ENCODE results near the gene DVL2. TPM values are rescaled to one million over a fixed set of nuclear protein-coding genes. Genes with fewer than 3 reads are reported as not detected.

Gene DVL2
- total and polyA plus RNA-seq, 4 donors, result 3.4 to 24.5 (median 11.3) TPM

GRCh38 chr17:7176107-7176840 lies 58.0 kb downstream of the DVL2 start:
- peak overlapping the region in 1 of 2 donors; percentile 48 for H3K27ac ChIP-seq (ENCODE audit: low read depth in 1 of 2, low read length in 2 of 2)
- H3K36me3 ChIP-seq (ENCODE audit: control insufficient read depth in 4 of 4, insufficient read depth in 3 of 4, low read depth in 1 of 4, low read length in 3 of 4), result peaks cover 0 to 14% (median 0%) of the 10 kb centered on the region in 4 donors
- DNase-seq (ENCODE audit: low spot score), result no peak
- peaks cover 5 to 52% (median 30%) of the 10 kb centered on the region in 4 donors for H3K4me1 ChIP-seq (ENCODE audit: control insufficient read depth in 4 of 4, insufficient read depth in 4 of 4, low read length in 3 of 4)
- peak overlapping the region in 2 of 3 donors; percentile 54 to 81 for H3K4me3 ChIP-seq (ENCODE audit: low read depth in 1 of 3, low read length in 3 of 3)
- no peaks in the 10 kb centered on the region for H3K27me3 ChIP-seq (ENCODE audit: control insufficient read depth in 4 of 4, insufficient read depth in 4 of 4, low read length in 3 of 4)
- H3K9me3 ChIP-seq (ENCODE audit: control insufficient read depth in 4 of 4, low read length in 3 of 4), result no peaks in the 10 kb centered on the region
- TF ChIP-seq MAX (IDR thresholded peaks at IDR 0.05) (no peak), CTCF (IDR thresholded peaks at IDR 0.05; ENCODE audit: low read depth, low read length, missing input control) (no peak), RAD21 (IDR thresholded peaks at IDR 0.05) (no peak), GABPA (IDR thresholded peaks at IDR 0.05 in 1 of 2, conservative IDR thresholded peaks at IDR 0.05 in 1 of 2) (no peak), REST (IDR thresholded peaks at IDR 0.05) (no peak), FOXA2 (IDR thresholded peaks at IDR 0.05) (no peak), FOXA1 (IDR thresholded peaks at IDR 0.05) (no peak), NR2F2 (IDR thresholded peaks at IDR 0.05) (no peak), ZBTB33 (IDR thresholded peaks at IDR 0.05) (no peak), HNF4G (IDR thresholded peaks at IDR 0.05) (no peak), TAF1 (conservative IDR thresholded peaks at IDR 0.05) (no peak), SP1 (IDR thresholded peaks at IDR 0.05) (no peak), YY1 (IDR thresholded peaks at IDR 0.05) (no peak), ATF3 (IDR thresholded peaks at IDR 0.05) (no peak), RXRA (IDR thresholded peaks at IDR 0.05) (no peak), EGR1 (IDR thresholded peaks at IDR 0.05; ENCODE audit: low read depth in 2 of 2) (no peak)
- peak overlapping the region in 1 of 2 donors; percentile 57 for H3K9ac ChIP-seq (ENCODE audit: low read depth in 1 of 2, low read length in 2 of 2)
- 90% methylated on average over 1 of the region's 1 CpG for WGBS

Small RNA genes lying within 50 kb of the gene (small RNA-seq; reads per million reads assigned to genes)
- gene AC120057.4 (not detected), gene MIR324 (14.3 reads per million, percentile 95 among the genes with 10 or more reads in this experiment), gene RF00019 (not detected)

Other genes starting within 250 kb of the DVL2 start
Only the 30 nearest of the 36 such genes appear.
- 10 to 100 TPM in 1 of 2 donors, 1 to 10 TPM in 1; 2.3 to 26.6 TPM for gene SLC16A13, start 198.5 kb downstream of the DVL2 start, total RNA-seq
- 10 to 100 TPM; 33.3 to 43.2 TPM for gene SLC16A13, start 198.5 kb downstream of the DVL2 start, polyA plus RNA-seq
- 1 to 10 TPM; 1.7 to 3.3 TPM for gene SLC16A11, start 190.4 kb downstream of the DVL2 start, total RNA-seq
- gene SLC16A11, start 190.4 kb downstream of the DVL2 start, polyA plus RNA-seq, result 1 to 10 TPM; 3.0 to 8.2 TPM
- gene CLEC10A, start 154.3 kb downstream of the DVL2 start, total RNA-seq, result 1 to 10 TPM; 3.1 to 3.8 TPM
- gene CLEC10A, start 154.3 kb downstream of the DVL2 start, polyA plus RNA-seq, result 1 to 10 TPM; 1.4 to 4.0 TPM
- 100 to 1,000 TPM; 188 to 336 TPM for gene ASGR2, start 119.7 kb downstream of the DVL2 start, total RNA-seq
- gene ASGR2, start 119.7 kb downstream of the DVL2 start, polyA plus RNA-seq, result 100 to 1,000 TPM; 650 to 657 TPM
- 100 to 1,000 TPM; 127 to 401 TPM for gene ASGR1, start 55.1 kb downstream of the DVL2 start, total RNA-seq
- 100 to 1,000 TPM; 541 to 728 TPM for gene ASGR1, start 55.1 kb downstream of the DVL2 start, polyA plus RNA-seq
- 1 to 10 TPM; 2.1 to 5.7 TPM for gene DLG4, start 14.7 kb downstream of the DVL2 start, total RNA-seq
- gene DLG4, start 14.7 kb downstream of the DVL2 start, polyA plus RNA-seq, result 1 to 10 TPM in 1 of 2 donors, under 1 TPM in 1; 0.40 to 1.6 TPM
- gene ACADVL, start 14.6 kb downstream of the DVL2 start, total RNA-seq, result 1,000 to 10,000 TPM in 1 of 2 donors, 100 to 1,000 TPM in 1; 185 to 1,110 TPM
- gene ACADVL, start 14.6 kb downstream of the DVL2 start, polyA plus RNA-seq, result 1,000 to 10,000 TPM; 1,107 to 1,301 TPM
- gene PHF23, start 4.9 kb upstream of the DVL2 start, total RNA-seq, result 10 to 100 TPM; 14.6 to 15.8 TPM
- gene PHF23, start 4.9 kb upstream of the DVL2 start, polyA plus RNA-seq, result 10 to 100 TPM; 14.0 to 18.3 TPM
- 10 to 100 TPM; 74.4 to 88.4 TPM for gene GABARAP, start 7.9 kb upstream of the DVL2 start, total RNA-seq
- 100 to 1,000 TPM; 322 to 489 TPM for gene GABARAP, start 7.9 kb upstream of the DVL2 start, polyA plus RNA-seq
- gene CTDNEP1, start 17.2 kb upstream of the DVL2 start, total RNA-seq, result 10 to 100 TPM; 15.2 to 21.9 TPM
- 10 to 100 TPM; 11.0 to 28.6 TPM for gene CTDNEP1, start 17.2 kb upstream of the DVL2 start, polyA plus RNA-seq
- gene ELP5, start 17.7 kb upstream of the DVL2 start, total RNA-seq, result 10 to 100 TPM; 19.3 to 24.1 TPM
- 10 to 100 TPM; 29.1 to 38.4 TPM for gene ELP5, start 17.7 kb upstream of the DVL2 start, polyA plus RNA-seq
- 10 to 100 TPM in 1 of 2 donors, 1 to 10 TPM in 1; 3.0 to 20.2 TPM for gene CLDN7, start 28.0 kb upstream of the DVL2 start, total RNA-seq
- 10 to 100 TPM; 19.1 to 35.0 TPM for gene CLDN7, start 28.0 kb upstream of the DVL2 start, polyA plus RNA-seq
- gene SLC2A4, start 47.2 kb upstream of the DVL2 start, total RNA-seq, result 10 to 100 TPM in 1 of 2 donors, 1 to 10 TPM in 1; 1.2 to 10.6 TPM
- gene SLC2A4, start 47.2 kb upstream of the DVL2 start, polyA plus RNA-seq, result 1 to 10 TPM in 1 of 2 donors, under 1 TPM in 1; 0.42 to 1.9 TPM
- gene YBX2, start 60.1 kb upstream of the DVL2 start, total RNA-seq, result under 1 TPM; 0.61 to 0.75 TPM
- under 1 TPM; 0.33 to 0.53 TPM for gene YBX2, start 60.1 kb upstream of the DVL2 start, polyA plus RNA-seq
- gene EIF5A, start 73.1 kb upstream of the DVL2 start, total RNA-seq, result 100 to 1,000 TPM; 179 to 206 TPM
- 100 to 1,000 TPM; 399 to 506 TPM for gene EIF5A, start 73.1 kb upstream of the DVL2 start, polyA plus RNA-seq
- 10 to 100 TPM; 20.8 TPM for gene GPS2, start 80.8 kb upstream of the DVL2 start, total RNA-seq
- gene GPS2, start 80.8 kb upstream of the DVL2 start, polyA plus RNA-seq, result 10 to 100 TPM; 24.7 to 43.1 TPM
- 10 to 100 TPM in 1 of 2 donors, 1 to 10 TPM in 1; 8.1 to 14.2 TPM for gene NEURL4, start 94.8 kb upstream of the DVL2 start, total RNA-seq
- 1 to 10 TPM in 1 of 2 donors, under 1 TPM in 1; 0.76 to 6.6 TPM for gene NEURL4, start 94.8 kb upstream of the DVL2 start, polyA plus RNA-seq
- gene ACAP1, start 102.0 kb upstream of the DVL2 start, total RNA-seq, result 1 to 10 TPM; 4.9 to 7.4 TPM
- gene ACAP1, start 102.0 kb upstream of the DVL2 start, polyA plus RNA-seq, result 1 to 10 TPM; 1.1 to 4.5 TPM
- 1 to 10 TPM in 1 of 2 donors, under 1 TPM in 1; 0.89 to 2.0 TPM for gene KCTD11, start 117.6 kb upstream of the DVL2 start, total RNA-seq
- gene KCTD11, start 117.6 kb upstream of the DVL2 start, polyA plus RNA-seq, result 1 to 10 TPM in 1 of 2 donors, under 1 TPM in 1; 0.39 to 3.5 TPM
- not detected for gene TMEM95, start 120.6 kb upstream of the DVL2 start, total RNA-seq
- not detected for gene TMEM95, start 120.6 kb upstream of the DVL2 start, polyA plus RNA-seq
- gene TNK1, start 146.6 kb upstream of the DVL2 start, total RNA-seq, result 1 to 10 TPM in 1 of 2 donors, under 1 TPM in 1; 0.05 to 3.2 TPM
- gene TNK1, start 146.6 kb upstream of the DVL2 start, polyA plus RNA-seq, result 1 to 10 TPM; 1.9 to 3.5 TPM
- gene PLSCR3, start 160.0 kb upstream of the DVL2 start, total RNA-seq, result 1 to 10 TPM; 2.8 to 4.2 TPM
- 10 to 100 TPM in 1 of 2 donors, 1 to 10 TPM in 1; 4.0 to 10.9 TPM for gene PLSCR3, start 160.0 kb upstream of the DVL2 start, polyA plus RNA-seq
- gene TMEM256, start 169.6 kb upstream of the DVL2 start, total RNA-seq, result 100 to 1,000 TPM in 1 of 2 donors, 10 to 100 TPM in 1; 30.0 to 130 TPM
- gene TMEM256, start 169.6 kb upstream of the DVL2 start, polyA plus RNA-seq, result 10 to 100 TPM; 95.6 to 99.8 TPM
- 1 to 10 TPM in 1 of 2 donors, under 1 TPM in 1; 0.47 to 1.3 TPM for gene NLGN2, start 173.3 kb upstream of the DVL2 start, total RNA-seq
- gene NLGN2, start 173.3 kb upstream of the DVL2 start, polyA plus RNA-seq, result 1 to 10 TPM in 1 of 2 donors, under 1 TPM in 1; 0.24 to 2.4 TPM
- gene SPEM1, start 185.8 kb upstream of the DVL2 start, total RNA-seq, result not detected
- not detected for gene SPEM1, start 185.8 kb upstream of the DVL2 start, polyA plus RNA-seq
- gene SPEM2, start 191.1 kb upstream of the DVL2 start, total RNA-seq, result not detected
- gene SPEM2, start 191.1 kb upstream of the DVL2 start, polyA plus RNA-seq, result not detected
- gene SPEM3, start 194.3 kb upstream of the DVL2 start, total RNA-seq, result not detected
- gene SPEM3, start 194.3 kb upstream of the DVL2 start, polyA plus RNA-seq, result not detected
- 1 to 10 TPM; 1.6 to 2.9 TPM for gene TMEM102, start 200.9 kb upstream of the DVL2 start, total RNA-seq
- gene TMEM102, start 200.9 kb upstream of the DVL2 start, polyA plus RNA-seq, result 1 to 10 TPM; 1.6 to 3.3 TPM
- gene FGF11, start 205.0 kb upstream of the DVL2 start, total RNA-seq, result under 1 TPM; 0.19 to 0.25 TPM
- gene FGF11, start 205.0 kb upstream of the DVL2 start, polyA plus RNA-seq, result under 1 TPM; 0.17 to 0.21 TPM
- 1 to 10 TPM; 4.2 to 7.4 TPM for gene CHRNB1, start 210.5 kb upstream of the DVL2 start, total RNA-seq
- gene CHRNB1, start 210.5 kb upstream of the DVL2 start, polyA plus RNA-seq, result 10 to 100 TPM in 1 of 2 donors, 1 to 10 TPM in 1; 7.0 to 11.5 TPM